ENCODE results near the gene CUX1. TPM values are rescaled to one million over a fixed set of nuclear protein-coding genes. Genes with fewer than 3 reads are reported as not detected.
A peak's percentile ranks its signal among the peaks of the same experiment; 100 is the strongest.

The CUX1 gene
- total RNA-seq, 1 donor from 2014 or later: 101 TPM

- DNase-seq (ENCODE audit: low spot score in 2 of 2): no peak
- H3K27ac ChIP-seq: no peak overlapping the region
- H3K27me3 ChIP-seq: no peaks in the 10 kb centered on the region
- H3K4me3 ChIP-seq: no peak overlapping the region
- H3K36me3 ChIP-seq: peaks cover 2 to 8% of the 10 kb centered on the region in 2 donors
- H3K4me1 ChIP-seq: no peaks in the 10 kb centered on the region
- TF ChIP-seq CTCF (IDR thresholded peaks at IDR 0.05): no peak
- no peaks in the 10 kb centered on the region for H3K9me3 ChIP-seq
- intact Hi-C loops (cut with DNase I): no loop called here
Observed at GRCh38 chr7:102318482-102318971, 501.1 kb downstream of the CUX1 start.

GRCh38 chr7:102319671-102320070 is 502.2 kb downstream of the CUX1 start:
- Histone ChIP-seq H3K27ac (no peak overlapping the region), H3K9me3 (no peaks in the 10 kb centered on the region), H3K36me3 (peaks cover 1 to 2% of the 10 kb centered on the region in 2 donors), H3K4me1 (no peaks in the 10 kb centered on the region), H3K27me3 (no peaks in the 10 kb centered on the region), H3K4me3 (no peak overlapping the region)
- DNase-seq (ENCODE audit: low spot score in 2 of 2): peak in 1 of 2 donors; percentile 16
- intact Hi-C loops (cut with DNase I): no loop called here
- no peak for TF ChIP-seq CTCF (IDR thresholded peaks at IDR 0.05)

GRCh38 chr7:102320181-102320580 is 502.8 kb downstream of the CUX1 start:
- DNase-seq (ENCODE audit: low spot score in 2 of 2): no peak
- H3K27ac ChIP-seq: no peak overlapping the region
- H3K4me3 ChIP-seq: no peak overlapping the region
- peaks cover 0 to 2% of the 10 kb centered on the region in 2 donors for H3K36me3 ChIP-seq
- no peaks in the 10 kb centered on the region for H3K27me3 ChIP-seq
- intact Hi-C loops (cut with DNase I): no loop called here
- H3K9me3 ChIP-seq: no peaks in the 10 kb centered on the region
- no peak for TF ChIP-seq CTCF (IDR thresholded peaks at IDR 0.05)
- H3K4me1 ChIP-seq: no peaks in the 10 kb centered on the region

- no peaks in the 10 kb centered on the region for H3K9me3 ChIP-seq
- intact Hi-C loops (cut with DNase I): no loop called here
- H3K27me3 ChIP-seq: no peaks in the 10 kb centered on the region
- H3K36me3 ChIP-seq: peaks cover 0 to 2% of the 10 kb centered on the region in 2 donors
- no peak overlapping the region for H3K4me3 ChIP-seq
- no peak for TF ChIP-seq CTCF (IDR thresholded peaks at IDR 0.05)
- no peaks in the 10 kb centered on the region for H3K4me1 ChIP-seq
- DNase-seq (ENCODE audit: low spot score in 2 of 2): peak in 1 of 2 donors; percentile 44
- H3K27ac ChIP-seq: no peak overlapping the region
Observed at GRCh38 chr7:102320601-102321350, 503.4 kb downstream of the CUX1 start.

GRCh38 chr7:102321351-102322201 is 504.1 kb downstream of the CUX1 start:
- peak in 1 of 2 donors; percentile 62 for DNase-seq (ENCODE audit: low spot score in 2 of 2)
- intact Hi-C loops (cut with DNase I): no loop called here

More at GRCh38 chr7:102321351-102322201, 504.1 kb downstream of the CUX1 start:
- Histone ChIP-seq H3K4me3 (no peak overlapping the region), H3K27me3 (no peaks in the 10 kb centered on the region), H3K9me3 (no peaks in the 10 kb centered on the region), H3K27ac (no peak overlapping the region), H3K36me3 (peaks cover 0 to 2% of the 10 kb centered on the region in 2 donors), H3K4me1 (no peaks in the 10 kb centered on the region)
- TF ChIP-seq CTCF (IDR thresholded peaks at IDR 0.05): no peak
